Lung (tissue), 16 donors: ENCODE measurements around the gene PAM. TPM values are rescaled to one million over a fixed set of nuclear protein-coding genes. Genes with fewer than 3 reads are reported as not detected.
A peak's percentile ranks its signal among the peaks of the same experiment; 100 is the strongest.

Experiments used
- ATAC-seq: fragments of 200-7000 bp; cut with Tn5 transposase; one replicate; pipeline ENCODE4 v1.9.1; 2020; ENCODE audit warnings: moderate number of reproducible peaks; ENCODE audit not compliant: insufficient read depth, low FRiP score
- DNase-seq, 3 donors: peaks; one replicate each; pipeline ENCODE4 v3.0.0-alpha.2; 2013 to 2017
- H3K27ac ChIP-seq, 2 donors: one replicate each; pipeline ENCODE4 v1.5.1; 2013; ENCODE audit warnings: mild to moderate bottlenecking in 2 of 2, moderate library complexity in 2 of 2, control low read depth in 1 of 2, inconsistent platforms in 1 of 2, low read depth in 1 of 2, low read length in 1 of 2
- H3K27me3 ChIP-seq, 3 donors: one replicate each; pipeline ENCODE4 v1.5.1; 2013; ENCODE audit warnings: low read length in 2 of 3; ENCODE audit not compliant: control insufficient read depth in 3 of 3, insufficient read depth in 3 of 3
- H3K36me3 ChIP-seq, 4 donors: one replicate each; pipeline ENCODE4 v1.5.1; 2013; ENCODE audit warnings: low read length in 4 of 4, mild to moderate bottlenecking in 1 of 4, moderate library complexity in 1 of 4; ENCODE audit not compliant: control insufficient read depth in 4 of 4, insufficient read depth in 4 of 4
- H3K4me1 ChIP-seq, 5 donors: one replicate each; pipeline ENCODE4 v1.5.1; 2013; ENCODE audit warnings: low read length in 5 of 5, mild to moderate bottlenecking in 2 of 5, moderate library complexity in 1 of 5; ENCODE audit not compliant: control insufficient read depth in 5 of 5, insufficient read depth in 5 of 5
- H3K4me3 ChIP-seq: one replicate; pipeline ENCODE4 v1.5.1; 2013; ENCODE audit warnings: mild to moderate bottlenecking, control low read depth, moderate library complexity
- H3K9ac ChIP-seq, 2 donors: one replicate each; pipeline ENCODE4 v1.5.1; 2013; ENCODE audit warnings: low read length in 2 of 2, control low read depth in 1 of 2; ENCODE audit not compliant: insufficient read depth in 1 of 2
- H3K9me3 ChIP-seq, 4 donors: one replicate each; pipeline ENCODE4 v1.5.1; 2013; ENCODE audit warnings: low read length in 3 of 4, mild to moderate bottlenecking in 1 of 4, moderate library complexity in 1 of 4; ENCODE audit not compliant: control insufficient read depth in 4 of 4, insufficient read depth in 3 of 4
- CTCF ChIP-seq: IDR thresholded peaks from 2 replicates; pipeline ENCODE4 v1.5.1; 2012; ENCODE audit warnings: mild to moderate bottlenecking; ENCODE audit errors: control extremely low read depth, extremely low read depth
- WGBS, 2 donors: extraction: QIAGEN DNeasy Blood & Tissue Kit; methylation state at CpG; one replicate each; pipeline ENCODE4 v1.1.7; 2013; 5-methylcytosine and 5-hydroxymethylcytosine counted together
- long read RNA-seq, 5 donors: transcript quantifications; one replicate each; lab custom pipeline, GENCODE V29; 2026
- polyA plus RNA-seq, 2 donors: library from polyadenylated mRNA; stranded (reverse); fragments of 200-250 nt; gene quantifications; one replicate each; pipeline ENCODE4 v1.2.1, GENCODE V29; 2013
- total RNA-seq, 2 donors: library from RNA; depleted of rRNA in 1 of 2; stranded (reverse); fragments of >200 nt in 1 of 2; gene quantifications; one replicate each; pipeline ENCODE4 v1.2.1, GENCODE V29; 2014 to 2021
- donor health status: control.
- donor health status: control.
- donor health status: Bipolar disorder and iron deficiency.
- donor health status: healthy.
- donor health status: DM: yes; HTN: yes; CAD: no.

PAM gene
- total RNA-seq, result 100 to 1,000 TPM; 158 to 248 TPM
- 100 to 1,000 TPM; 117 to 143 TPM for polyA plus RNA-seq
- long read RNA-seq, donor 1, partial matches to known transcripts, result 0 of 3 reads
- long read RNA-seq, donor 1, other reads (novel, unspliced or antisense), result 0 of 3 reads
- long read RNA-seq, donor 2, partial matches to known transcripts, result 5 of 5 reads
- long read RNA-seq, donor 2, other reads (novel, unspliced or antisense), result 0 of 5 reads
- long read RNA-seq, donor 3, partial matches to known transcripts, result 0 of 1 reads
- long read RNA-seq, donor 3, other reads (novel, unspliced or antisense), result 0 of 1 reads
- long read RNA-seq, donor 4, partial matches to known transcripts, result 6 of 9 reads
- long read RNA-seq, donor 4, other reads (novel, unspliced or antisense), result 0 of 9 reads
- long read RNA-seq, donor 5, partial matches to known transcripts, result 21 of 27 reads
- long read RNA-seq, donor 5, other reads (novel, unspliced or antisense), result 0 of 27 reads

- H3K27me3 ChIP-seq, result no peaks in the 10 kb centered on the region
- DNase-seq (peak; percentile 84 to 87 (median 85)), ATAC-seq (peak; percentile 90)
- peaks cover 0 to 18% (median 11%) of the 10 kb centered on the region in 5 donors for H3K4me1 ChIP-seq
- H3K9me3 ChIP-seq, result peaks cover 0 to 2% (median 0%) of the 10 kb centered on the region in 4 donors
- peak within 1 kb of the TSS; percentile 87 to 89 for H3K27ac ChIP-seq
- peak within 1 kb of the TSS; percentile 91 to 95 for H3K9ac ChIP-seq
- H3K4me3 ChIP-seq, result peak within 1 kb of the TSS; percentile 79
- no peak for TF ChIP-seq CTCF
- H3K36me3 ChIP-seq, result no peaks in the 10 kb centered on the region
- 0% methylated on average over 46 to 65 of the region's 65 CpGs for WGBS, 2 donors
Measured at GRCh38 chr5:102754767-102755431, at the start of gene PAM. TSS of gene PAM (plus strand) at chr5:102755305. CDS start at chr5:102866196, 110,891 bp downstream.

GRCh38 chr5:102711525-102712385 lies 43.4 kb upstream of the PAM start:
- TF ChIP-seq CTCF, result no peak
- Histone ChIP-seq H3K4me1 (no peaks in the 10 kb centered on the region), H3K4me3 (no peak overlapping the region), H3K27ac (no peak overlapping the region), H3K27me3 (no peaks in the 10 kb centered on the region), H3K9me3 (no peaks in the 10 kb centered on the region), H3K36me3 (no peaks in the 10 kb centered on the region), H3K9ac (no peak overlapping the region)
- WGBS, 2 donors, result 77 to 88% methylated on average over 8 of the region's 8 CpGs
- DNase-seq, result no peak
- no peak for ATAC-seq

GRCh38 chr5:102713278-102713677 lies 41.8 kb upstream of the PAM start:
- no peaks in the 10 kb centered on the region for H3K9me3 ChIP-seq
- H3K4me3 ChIP-seq, result no peak overlapping the region
- no peaks in the 10 kb centered on the region for H3K4me1 ChIP-seq
- ATAC-seq (no peak), DNase-seq (no peak)
- no peak for TF ChIP-seq CTCF
- H3K27ac ChIP-seq, result no peak overlapping the region
- 82 to 84% methylated on average over 2 of the region's 2 CpGs for WGBS, 2 donors
- H3K9ac ChIP-seq, result no peak overlapping the region
- no peaks in the 10 kb centered on the region for H3K27me3 ChIP-seq
- H3K36me3 ChIP-seq, result no peaks in the 10 kb centered on the region
